ENCODE results near the gene KRTAP4-12. TPM values are rescaled to one million over a fixed set of nuclear protein-coding genes. Genes with fewer than 3 reads are reported as not detected.

The KRTAP4-12 gene
- total RNA-seq, 4 donors from 2014 or later: not detected

GRCh38 chr17:41147531-41148204 is 23.7 kb upstream of the KRTAP4-12 start:
- H3K4me3 ChIP-seq: no peak overlapping the region
- H3K27ac ChIP-seq: no peak overlapping the region
- 83 to 88% methylated on average over 2 of the region's 2 CpGs for WGBS, 2 donors (ENCODE audit: low coverage in 1 of 2)
- no peaks in the 10 kb centered on the region for H3K36me3 ChIP-seq
- no peak for TF ChIP-seq EP300 (IDR thresholded peaks at IDR 0.05)
- no peak for TF ChIP-seq POLR2AphosphoS5 (IDR thresholded peaks at IDR 0.05)
- no peak for TF ChIP-seq POLR2A (IDR thresholded peaks at IDR 0.05)
- no peak for TF ChIP-seq CTCF (IDR thresholded peaks at IDR 0.05)
- H3K27me3 ChIP-seq: peaks cover 9% of the 10 kb centered on the region
- H3K4me1 ChIP-seq: no peaks in the 10 kb centered on the region
- H3K9me3 ChIP-seq: peaks cover 0 to 16% (median 0%) of the 10 kb centered on the region in 3 donors
- no peak for ATAC-seq

GRCh38 chr17:41145261-41145660 is 21.3 kb upstream of the KRTAP4-12 start:
- ATAC-seq: no peak
- H3K4me3 ChIP-seq: no peak overlapping the region
- H3K4me1 ChIP-seq: no peaks in the 10 kb centered on the region
- no peaks in the 10 kb centered on the region for H3K36me3 ChIP-seq
- TF ChIP-seq POLR2A (IDR thresholded peaks at IDR 0.05) (no peak), CTCF (IDR thresholded peaks at IDR 0.05) (no peak), POLR2AphosphoS5 (IDR thresholded peaks at IDR 0.05) (no peak), EP300 (IDR thresholded peaks at IDR 0.05) (no peak)
- peaks cover 10% of the 10 kb centered on the region for H3K27me3 ChIP-seq
- 86 to 96% methylated on average over 2 of the region's 2 CpGs for WGBS, 2 donors (ENCODE audit: low coverage in 1 of 2)
- peaks cover 0 to 23% (median 0%) of the 10 kb centered on the region in 3 donors for H3K9me3 ChIP-seq
- H3K27ac ChIP-seq: no peak overlapping the region

- no peak for ATAC-seq
- Histone ChIP-seq H3K27ac (no peak overlapping the region), H3K27me3 (peaks cover 14% of the 10 kb centered on the region), H3K4me1 (no peaks in the 10 kb centered on the region), H3K4me3 (no peak overlapping the region), H3K9me3 (peaks cover 0 to 27% (median 0%) of the 10 kb centered on the region in 3 donors), H3K36me3 (no peaks in the 10 kb centered on the region)
- TF ChIP-seq POLR2AphosphoS5 (IDR thresholded peaks at IDR 0.05) (no peak), EP300 (IDR thresholded peaks at IDR 0.05) (no peak), CTCF (IDR thresholded peaks at IDR 0.05) (no peak), POLR2A (IDR thresholded peaks at IDR 0.05) (no peak)
- 32 to 100% methylated on average over 1 of the region's 1 CpG for WGBS, 2 donors (ENCODE audit: low coverage in 1 of 2)
Measured at GRCh38 chr17:41144846-41145245, 20.9 kb upstream of the KRTAP4-12 start.

- ATAC-seq: no peak
- no peak for TF ChIP-seq POLR2A (IDR thresholded peaks at IDR 0.05)
- no peak for TF ChIP-seq EP300 (IDR thresholded peaks at IDR 0.05)
- TF ChIP-seq POLR2AphosphoS5 (IDR thresholded peaks at IDR 0.05): no peak
- TF ChIP-seq CTCF (IDR thresholded peaks at IDR 0.05): no peak
- Histone ChIP-seq H3K9me3 (peaks cover 0 to 42% (median 0%) of the 10 kb centered on the region in 3 donors), H3K36me3 (no peaks in the 10 kb centered on the region), H3K27me3 (peaks cover 9% of the 10 kb centered on the region), H3K27ac (no peak overlapping the region), H3K4me3 (no peak overlapping the region), H3K4me1 (no peaks in the 10 kb centered on the region)
Measured at GRCh38 chr17:41141361-41141760, 17.4 kb upstream of the KRTAP4-12 start.
